ENCODE data around the gene SPTBN1.

GRCh38 chr2:54572636-54573536 lies 116.8 kb downstream of the SPTBN1 start:
- TF ChIP-seq CTCF (conservative IDR thresholded peaks at IDR 0.05) (no peak), EZH2 (IDR thresholded peaks at IDR 0.05; ENCODE audit: low read depth) (no peak)

All from PC-9 (cell line).